Kidney tubule cell (primary cell): ENCODE data around the gene STAC3.

Experiments used
- DNase-seq: peaks from one replicate; pipeline ENCODE4 v3.0.0-alpha.2; 2018; ENCODE audit warnings: low spot score

Gene STAC3

GRCh38 chr12:57210461-57210860 is 40.5 kb downstream of the STAC3 start:
- DNase-seq = no peak

DNA sequence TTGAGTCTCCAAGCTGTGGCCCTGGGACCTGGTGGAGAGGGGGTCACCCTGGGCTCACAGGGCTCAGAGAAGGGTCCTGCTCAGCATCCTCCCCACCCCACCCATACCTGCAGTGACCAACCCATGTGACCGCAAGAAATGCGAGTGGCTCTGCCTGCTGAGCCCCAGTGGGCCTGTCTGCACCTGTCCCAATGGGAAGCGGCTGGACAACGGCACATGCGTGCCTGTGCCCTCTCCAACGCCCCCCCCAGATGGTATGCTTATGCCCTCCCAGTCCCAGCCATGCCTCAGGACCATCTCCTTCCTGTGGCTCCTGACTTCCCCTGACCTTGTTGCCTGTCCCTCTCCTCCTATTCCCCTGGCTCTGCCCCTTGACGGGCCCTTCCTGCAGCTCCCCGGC is 41.1 kb downstream of the STAC3 start:
- DNase-seq = no peak

GRCh38 chr12:57208631-57209282 is 42.2 kb downstream of the STAC3 start:
- DNase-seq = no peak

GRCh38 chr12:57207731-57208630 is 43.0 kb downstream of the STAC3 start:
- DNase-seq = no peak

GRCh38 chr12:57205931-57206330 is 45.1 kb downstream of the STAC3 start:
- DNase-seq = no peak

- no peak for DNase-seq
These were observed 45.8 kb downstream of the STAC3 start for GRCh38 chr12:57205186-57205585.

- DNase-seq = no peak
These were observed 46.5 kb downstream of the STAC3 start for GRCh38 chr12:57204454-57204853.

- DNase-seq = no peak
These were observed 47.2 kb downstream of the STAC3 start for GRCh38 chr12:57203791-57204190.

- no peak for DNase-seq
These were observed 47.8 kb downstream of the STAC3 start for GRCh38 chr12:57203201-57203600.

DNA sequence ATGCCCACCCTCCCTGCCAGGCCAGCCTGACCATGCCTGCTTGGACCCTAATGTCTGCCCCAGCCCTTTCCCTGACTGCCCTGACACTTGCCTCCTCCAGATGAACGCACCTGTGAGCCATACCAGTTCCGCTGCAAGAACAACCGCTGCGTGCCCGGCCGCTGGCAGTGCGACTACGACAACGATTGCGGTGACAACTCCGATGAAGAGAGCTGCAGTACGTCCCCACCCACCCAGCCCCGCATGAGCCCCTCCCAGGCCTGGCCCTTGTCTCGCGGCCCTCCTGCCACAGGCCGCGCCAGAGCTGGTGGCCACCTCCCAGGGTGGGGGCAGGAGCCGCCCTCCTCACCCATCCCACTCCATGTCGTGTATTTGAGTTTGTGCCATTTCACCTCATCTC is 48.7 kb downstream of the STAC3 start:
- no peak for DNase-seq

DNA sequence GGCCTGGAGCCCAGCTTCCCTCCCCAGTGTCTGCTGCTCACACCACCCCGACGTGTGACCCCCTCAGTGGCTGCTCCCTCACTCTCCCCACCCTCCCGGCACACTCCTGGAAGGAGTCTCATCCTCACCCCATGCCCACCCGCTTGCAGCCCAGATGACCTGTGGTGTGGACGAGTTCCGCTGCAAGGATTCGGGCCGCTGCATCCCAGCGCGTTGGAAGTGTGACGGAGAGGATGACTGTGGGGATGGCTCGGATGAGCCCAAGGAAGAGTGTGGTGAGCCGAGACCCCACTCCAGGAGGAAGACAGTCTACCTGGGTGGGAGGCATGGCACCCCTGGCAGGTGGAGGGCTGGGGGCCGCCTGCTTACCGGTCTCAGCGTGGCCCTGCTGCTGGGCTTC is 49.4 kb downstream of the STAC3 start:
- DNase-seq = no peak

GRCh38 chr12:57201219-57201618 is 49.8 kb downstream of the STAC3 start:
- no peak for DNase-seq

DNA sequence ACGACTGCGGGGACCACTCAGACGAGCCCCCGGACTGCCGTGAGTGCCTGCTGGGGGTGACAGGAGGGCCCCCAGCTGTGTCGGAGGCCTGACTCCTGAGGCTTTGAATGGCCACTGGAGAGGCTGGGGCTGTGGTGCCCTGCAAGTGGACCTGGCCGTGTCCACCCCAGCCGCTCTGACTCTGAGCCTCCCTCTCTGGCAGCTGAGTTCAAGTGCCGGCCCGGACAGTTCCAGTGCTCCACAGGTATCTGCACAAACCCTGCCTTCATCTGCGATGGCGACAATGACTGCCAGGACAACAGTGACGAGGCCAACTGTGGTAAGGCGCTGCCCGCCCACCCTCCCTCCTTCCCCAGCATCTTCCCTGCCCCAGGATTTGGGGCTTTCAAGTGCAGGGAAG is 50.5 kb downstream of the STAC3 start:
- no peak for DNase-seq

DNA sequence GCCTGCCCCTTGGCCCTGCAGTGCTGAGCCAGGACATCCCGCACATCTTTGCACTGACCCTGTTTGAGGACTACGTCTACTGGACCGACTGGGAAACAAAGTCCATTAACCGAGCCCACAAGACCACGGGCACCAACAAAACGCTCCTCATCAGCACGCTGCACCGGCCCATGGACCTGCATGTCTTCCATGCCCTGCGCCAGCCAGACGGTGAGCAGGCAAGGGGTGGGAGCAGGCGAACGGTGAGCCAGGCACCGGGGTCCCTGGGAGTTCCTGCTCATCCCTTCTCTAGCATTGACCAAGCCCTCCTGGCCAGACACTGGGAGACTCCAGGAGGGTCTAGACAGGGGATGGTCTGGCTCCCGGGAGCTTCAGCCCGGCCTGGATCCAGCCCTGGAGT is 51.8 kb downstream of the STAC3 start:
- DNase-seq = no peak

GRCh38 chr12:57198329-57198728 is 52.7 kb downstream of the STAC3 start:
- no peak for DNase-seq

DNA sequence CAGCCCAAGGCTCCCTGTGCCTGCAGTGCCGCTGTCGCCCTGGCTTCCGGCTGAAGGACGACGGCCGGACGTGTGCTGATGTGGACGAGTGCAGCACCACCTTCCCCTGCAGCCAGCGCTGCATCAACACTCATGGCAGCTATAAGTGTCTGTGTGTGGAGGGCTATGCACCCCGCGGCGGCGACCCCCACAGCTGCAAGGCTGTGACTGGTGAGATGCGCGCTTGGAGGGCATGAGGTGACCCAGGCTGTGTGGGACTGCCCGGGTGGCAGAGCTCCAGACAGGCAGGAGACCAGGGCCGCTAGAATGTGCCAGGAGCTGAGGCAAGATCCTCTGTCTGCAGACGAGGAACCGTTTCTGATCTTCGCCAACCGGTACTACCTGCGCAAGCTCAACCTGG is 54.0 kb downstream of the STAC3 start:
- no peak for DNase-seq

DNA sequence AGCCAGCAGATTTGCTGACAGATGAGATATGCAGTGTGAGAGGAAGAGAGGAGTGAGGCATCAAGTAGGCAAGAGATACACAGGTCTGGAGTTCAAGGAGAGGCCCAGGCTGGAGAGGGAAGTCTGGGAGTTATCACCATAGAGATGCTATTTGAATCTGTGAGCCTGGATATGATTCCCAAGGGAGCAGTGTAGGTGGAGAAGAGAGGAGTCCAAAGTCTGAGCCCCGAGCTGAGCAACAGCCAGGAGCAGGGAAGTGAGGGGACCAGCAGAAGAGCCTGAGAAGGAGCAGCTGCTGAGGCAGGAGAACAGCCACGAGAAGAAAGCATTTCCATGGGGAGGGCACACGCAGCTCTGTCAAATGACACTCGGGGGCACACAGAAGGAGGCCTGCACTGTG is 54.5 kb downstream of the STAC3 start:
- no peak for DNase-seq

DNA sequence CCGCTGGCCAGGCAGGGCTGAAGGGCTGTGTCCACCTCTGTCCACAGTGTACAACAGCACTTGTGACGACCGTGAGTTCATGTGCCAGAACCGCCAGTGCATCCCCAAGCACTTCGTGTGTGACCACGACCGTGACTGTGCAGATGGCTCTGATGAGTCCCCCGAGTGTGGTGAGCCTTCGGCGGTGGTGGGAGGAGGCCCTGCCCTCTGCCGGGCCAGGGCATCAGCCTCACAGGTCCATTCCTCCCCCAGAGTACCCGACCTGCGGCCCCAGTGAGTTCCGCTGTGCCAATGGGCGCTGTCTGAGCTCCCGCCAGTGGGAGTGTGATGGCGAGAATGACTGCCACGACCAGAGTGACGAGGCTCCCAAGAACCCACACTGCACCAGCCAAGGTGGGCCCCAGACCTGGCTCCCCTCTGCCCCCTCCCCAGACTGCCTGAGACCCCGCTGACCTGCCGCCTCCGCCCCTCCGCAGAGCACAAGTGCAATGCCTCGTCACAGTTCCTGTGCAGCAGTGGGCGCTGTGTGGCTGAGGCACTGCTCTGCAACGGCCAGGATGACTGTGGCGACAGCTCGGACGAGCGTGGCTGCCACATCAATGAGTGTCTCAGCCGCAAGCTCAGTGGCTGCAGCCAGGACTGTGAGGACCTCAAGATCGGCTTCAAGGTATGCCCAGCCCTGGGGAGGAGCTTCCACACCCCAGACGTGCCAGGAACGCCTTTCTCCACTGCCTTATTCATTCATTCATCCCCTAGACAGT is 55.2 kb downstream of the STAC3 start:
- DNase-seq = no peak

DNA sequence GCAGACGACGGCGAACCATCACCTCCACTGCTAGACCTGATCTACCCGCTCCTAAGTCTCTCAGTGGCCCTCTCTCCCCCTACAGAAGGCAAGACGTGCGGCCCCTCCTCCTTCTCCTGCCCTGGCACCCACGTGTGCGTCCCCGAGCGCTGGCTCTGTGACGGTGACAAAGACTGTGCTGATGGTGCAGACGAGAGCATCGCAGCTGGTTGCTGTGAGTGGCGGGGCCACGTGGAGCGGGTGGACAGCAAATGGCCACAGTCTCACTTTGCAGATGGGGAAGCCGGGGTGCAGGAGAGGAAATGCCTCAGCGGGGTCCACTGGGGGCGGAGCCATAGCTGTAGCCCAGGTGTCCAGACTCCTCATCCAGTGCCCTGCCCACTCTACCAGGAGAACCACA is 55.8 kb downstream of the STAC3 start:
- DNase-seq = no peak

DNA sequence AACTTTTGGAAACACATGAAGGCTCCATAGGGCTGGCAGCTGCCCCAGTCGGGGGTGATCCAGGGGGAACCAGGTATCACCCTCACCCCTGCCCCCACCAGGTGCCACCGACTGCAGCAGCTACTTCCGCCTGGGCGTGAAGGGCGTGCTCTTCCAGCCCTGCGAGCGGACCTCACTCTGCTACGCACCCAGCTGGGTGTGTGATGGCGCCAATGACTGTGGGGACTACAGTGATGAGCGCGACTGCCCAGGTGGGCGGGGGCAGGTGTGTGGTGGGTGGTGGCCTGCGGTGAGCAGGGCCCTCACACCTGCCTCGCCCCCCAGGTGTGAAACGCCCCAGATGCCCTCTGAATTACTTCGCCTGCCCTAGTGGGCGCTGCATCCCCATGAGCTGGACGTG is 56.7 kb downstream of the STAC3 start:
- DNase-seq = no peak

DNA sequence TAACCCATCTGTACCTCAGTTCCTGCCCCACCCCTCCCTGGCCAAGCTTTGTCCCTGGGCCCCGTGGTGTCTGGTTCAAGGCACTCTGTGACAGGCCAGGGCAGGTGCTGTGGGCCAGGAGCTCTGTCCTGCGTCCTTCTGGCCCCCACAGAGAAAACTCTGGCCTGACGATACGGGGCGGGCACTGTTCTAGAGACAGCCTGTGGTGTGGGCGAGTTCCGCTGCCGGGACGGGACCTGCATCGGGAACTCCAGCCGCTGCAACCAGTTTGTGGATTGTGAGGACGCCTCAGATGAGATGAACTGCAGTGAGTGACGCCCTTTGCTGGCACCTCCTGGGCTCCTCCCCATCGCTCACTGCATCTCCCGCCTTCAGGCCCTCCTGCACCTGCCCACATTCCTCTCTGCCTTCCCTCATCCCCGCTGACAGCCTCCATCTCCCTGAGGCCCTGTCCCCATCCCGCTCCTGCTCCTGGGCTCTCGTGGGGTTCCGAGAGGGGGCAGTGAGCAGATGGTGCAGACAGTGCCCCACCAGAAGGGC is 57.2 kb downstream of the STAC3 start:
- no peak for DNase-seq
